Loucy (cell line): ENCODE results near the gene COL13A1.

Experiments used
- H2AFZ ChIP-seq: fragments of 200-600 bp; sonication (generic); 2 replicates; pipeline ENCODE4 v1.6.0; 2016; ENCODE audit warnings: antibody characterized with exemption, mild to moderate bottlenecking, low read length, moderate library complexity
- H3F3A ChIP-seq: fragments of 200-600 bp; 2 replicates; pipeline ENCODE4 v1.6.0; 2016; ENCODE audit warnings: antibody characterized with exemption, low read depth, mild to moderate bottlenecking
- H3K27me3 ChIP-seq: fragments of 200-600 bp; sonication (generic); 2 replicates; pipeline ENCODE4 v1.6.1; 2014; ENCODE audit warnings: low read length, mild to moderate bottlenecking; ENCODE audit not compliant: insufficient read depth, poor library complexity, severe bottlenecking
- H3K36me3 ChIP-seq: fragments of 200-600 bp; sonication (generic); 2 replicates; pipeline ENCODE4 v1.6.1; 2016; ENCODE audit warnings: low read length; ENCODE audit not compliant: insufficient read depth
- H3K4me1 ChIP-seq: fragments of 200-600 bp; sonication (generic); 2 replicates; pipeline ENCODE4 v1.5.1; 2014; ENCODE audit warnings: low read length, mild to moderate bottlenecking; ENCODE audit not compliant: insufficient read depth, poor library complexity, severe bottlenecking
- H3K4me2 ChIP-seq: fragments of 200-600 bp; sonication (generic); 2 replicates; pipeline ENCODE4 v1.6.0; 2014; ENCODE audit warnings: antibody characterized with exemption, low read length, low read depth, mild to moderate bottlenecking; ENCODE audit not compliant: poor library complexity, severe bottlenecking
- H3K4me3 ChIP-seq: fragments of 200-600 bp; sonication (generic); 2 replicates; pipeline ENCODE4 v1.5.1; 2014; ENCODE audit warnings: low read length, mild to moderate bottlenecking, mixed read lengths; ENCODE audit not compliant: poor library complexity, severe bottlenecking
- H3K79me2 ChIP-seq: fragments of 200-600 bp; sonication (generic); 2 replicates; pipeline ENCODE4 v1.6.1; 2014; ENCODE audit warnings: low read length; ENCODE audit not compliant: insufficient read depth
- H3K9ac ChIP-seq: fragments of 200-600 bp; sonication (generic); 2 replicates; pipeline ENCODE4 v1.6.0; 2014; ENCODE audit warnings: mild to moderate bottlenecking, low read depth, low read length, moderate library complexity; ENCODE audit not compliant: poor library complexity, severe bottlenecking
- H3K9me2 ChIP-seq: fragments of 200-600 bp; sonication (generic); replicated peaks from 2 replicates; pipeline ENCODE4 v1.6.1; 2016; ENCODE audit warnings: low read depth, low read length, mixed read lengths
- H3K9me3 ChIP-seq: fragments of 200-600 bp; sonication (generic); 2 replicates; pipeline ENCODE4 v1.6.1; 2014; ENCODE audit warnings: mild to moderate bottlenecking, antibody characterized with exemption, low read length, low read depth; ENCODE audit not compliant: insufficient read depth
- H4K20me1 ChIP-seq: fragments of 200-600 bp; sonication (generic); 2 replicates; pipeline ENCODE4 v1.6.0; 2014; ENCODE audit warnings: antibody characterized with exemption, low read length, mild to moderate bottlenecking; ENCODE audit not compliant: insufficient read depth, poor library complexity, severe bottlenecking
- CTCF ChIP-seq: fragments of 200-600 bp; sonication (generic); conservative IDR thresholded peaks from 2 replicates; pipeline ENCODE4 v1.5.1; 2014; ENCODE audit warnings: mild to moderate bottlenecking, antibody characterized with exemption, low read length
- EZH2phosphoT487 ChIP-seq: fragments of 200-600 bp; IDR thresholded peaks from 2 replicates; pipeline ENCODE4 v1.6.1; 2018; ENCODE audit warnings: antibody characterized with exemption, mild to moderate bottlenecking, moderate library complexity, borderline replicate concordance

The COL13A1 gene

GRCh38 chr10:69915215-69915560 is 113.5 kb downstream of the COL13A1 start:
- TF ChIP-seq EZH2phosphoT487, result no peak
- TF ChIP-seq CTCF, result no peak

GRCh38 chr10:69916118-69916517 is 114.4 kb downstream of the COL13A1 start:
- TF ChIP-seq EZH2phosphoT487, result no peak
- no peak for TF ChIP-seq CTCF
- Histone ChIP-seq H3K9me2 (no peaks in the 10 kb centered on the region), H2AFZ (no peak overlapping the region), H3F3A (no peaks in the 10 kb centered on the region), H3K79me2 (no peaks in the 10 kb centered on the region), H3K4me2 (no peak overlapping the region), H3K36me3 (no peaks in the 10 kb centered on the region), H4K20me1 (no peaks in the 10 kb centered on the region), H3K27me3 (no peaks in the 10 kb centered on the region), H3K4me3 (no peak overlapping the region), H3K9me3 (no peaks in the 10 kb centered on the region), H3K9ac (no peak overlapping the region), H3K4me1 (peaks cover 10% of the 10 kb centered on the region)

More at GRCh38 chr10:69915215-69915560, 113.5 kb downstream of the COL13A1 start:
- no peaks in the 10 kb centered on the region for H3K79me2 ChIP-seq
- H3K9ac ChIP-seq, result no peak overlapping the region
- no peak overlapping the region for H3K4me2 ChIP-seq
- H3K9me3 ChIP-seq, result no peaks in the 10 kb centered on the region
- H3K27me3 ChIP-seq, result no peaks in the 10 kb centered on the region
- no peaks in the 10 kb centered on the region for H3K9me2 ChIP-seq
- no peaks in the 10 kb centered on the region for H3K36me3 ChIP-seq
- H3K4me1 ChIP-seq, result peaks cover 19% of the 10 kb centered on the region
- no peak overlapping the region for H2AFZ ChIP-seq
- H3F3A ChIP-seq, result no peaks in the 10 kb centered on the region
- no peak overlapping the region for H3K4me3 ChIP-seq
- no peaks in the 10 kb centered on the region for H4K20me1 ChIP-seq

DNA sequence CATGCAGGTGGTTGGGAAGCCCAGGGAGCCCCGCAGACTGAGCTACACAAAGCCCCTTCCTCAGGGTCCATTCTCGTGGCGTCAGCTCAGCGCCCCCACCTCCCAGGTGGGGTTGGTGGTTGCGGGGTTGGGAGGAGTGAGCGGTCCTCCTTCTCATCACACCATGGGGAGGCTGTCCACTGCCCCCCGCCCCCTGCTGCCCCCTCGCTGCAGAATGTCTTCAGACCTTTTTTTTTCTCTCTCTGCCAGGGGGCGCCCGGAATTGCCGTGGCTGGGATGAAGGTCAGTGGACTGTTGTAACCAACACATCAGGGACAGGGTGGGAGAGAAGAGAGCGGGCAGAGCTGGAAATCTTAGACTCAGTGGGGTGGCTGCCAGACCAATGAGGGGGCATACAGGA is 116.3 kb downstream of the COL13A1 start:
- Histone ChIP-seq H2AFZ (no peak overlapping the region), H3K9ac (no peak overlapping the region), H3F3A (no peaks in the 10 kb centered on the region), H3K4me2 (no peak overlapping the region), H3K36me3 (no peaks in the 10 kb centered on the region), H3K9me2 (no peaks in the 10 kb centered on the region), H3K27me3 (no peaks in the 10 kb centered on the region), H4K20me1 (no peaks in the 10 kb centered on the region), H3K4me1 (peaks cover 5% of the 10 kb centered on the region), H3K9me3 (no peaks in the 10 kb centered on the region), H3K79me2 (no peaks in the 10 kb centered on the region), H3K4me3 (no peak overlapping the region)
- TF ChIP-seq EZH2phosphoT487 (no peak), CTCF (no peak)
